Mucosa of rectum (tissue), 2 donors: ENCODE measurements around the gene GCLM.
A peak's percentile ranks its signal among the peaks of the same experiment; 100 is the strongest.

Experiments used
- H3K27ac ChIP-seq, 2 donors: one replicate each; pipeline ENCODE4 v1.7.0; 2013; ENCODE audit warnings: inconsistent platforms in 2 of 2, low read depth in 2 of 2, low read length in 2 of 2
- H3K27me3 ChIP-seq, 2 donors: one replicate each; pipeline ENCODE4 v1.7.0; 2013; ENCODE audit warnings: low read length in 2 of 2; ENCODE audit not compliant: control insufficient read depth in 2 of 2, insufficient read depth in 2 of 2
- H3K36me3 ChIP-seq, 2 donors: one replicate each; pipeline ENCODE4 v1.7.0; 2013; ENCODE audit warnings: low read length in 2 of 2; ENCODE audit not compliant: control insufficient read depth in 2 of 2, insufficient read depth in 2 of 2
- H3K4me1 ChIP-seq, 2 donors: one replicate each; pipeline ENCODE4 v1.7.0; 2013; ENCODE audit warnings: low read length in 2 of 2, mild to moderate bottlenecking in 1 of 2; ENCODE audit not compliant: control insufficient read depth in 2 of 2, insufficient read depth in 2 of 2
- H3K4me3 ChIP-seq, 2 donors: one replicate each; pipeline ENCODE4 v1.7.0; 2013; ENCODE audit warnings: low read length in 2 of 2
- H3K9ac ChIP-seq, 2 donors: one replicate each; pipeline ENCODE4 v1.7.0; 2013; ENCODE audit warnings: low read length in 2 of 2, low read depth in 1 of 2, mild to moderate bottlenecking in 1 of 2
- H3K9me3 ChIP-seq, 2 donors: one replicate each; pipeline ENCODE4 v1.7.0; 2013; ENCODE audit warnings: low read length in 2 of 2; ENCODE audit not compliant: control insufficient read depth in 2 of 2
- donor health status: healthy.
- donor health status: Normal muscosa, but diverticular disease.

GCLM gene

GRCh38 chr1:93899543-93900207 lies 9.6 kb downstream of the GCLM start:
- peaks cover 5 to 10% of the 10 kb centered on the region in 2 donors for H3K36me3 ChIP-seq
- H3K4me1 ChIP-seq: peaks cover 5 to 6% of the 10 kb centered on the region in 2 donors
- no peaks in the 10 kb centered on the region for H3K9me3 ChIP-seq
- H3K27ac ChIP-seq: no peak overlapping the region
- H3K27me3 ChIP-seq: no peaks in the 10 kb centered on the region
- no peak overlapping the region for H3K9ac ChIP-seq
- no peak overlapping the region for H3K4me3 ChIP-seq

DNA sequence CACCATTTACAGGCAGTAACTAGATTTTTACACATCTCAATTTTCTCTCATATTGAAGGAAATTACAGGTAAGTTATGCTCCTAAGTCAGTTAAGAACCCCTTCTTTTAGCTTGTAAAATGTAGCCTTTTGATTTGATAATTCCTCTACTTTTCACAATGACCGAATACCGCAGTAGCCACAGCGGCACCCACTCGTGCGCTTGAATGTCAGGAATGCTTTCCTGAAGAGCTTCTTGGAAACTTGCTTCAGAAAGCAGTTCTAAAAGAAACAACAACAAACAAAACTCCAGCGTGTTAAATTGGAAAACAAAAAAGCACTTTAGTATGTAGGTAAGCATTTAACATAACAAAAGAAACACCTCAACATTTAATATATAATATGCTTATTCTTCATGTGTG lies 20.3 kb downstream of the GCLM start:
- no peaks in the 10 kb centered on the region for H3K27me3 ChIP-seq
- H3K27ac ChIP-seq: no peak overlapping the region
- no peak overlapping the region for H3K9ac ChIP-seq
- H3K36me3 ChIP-seq: peaks cover 3 to 7% of the 10 kb centered on the region in 2 donors
- no peak overlapping the region for H3K4me3 ChIP-seq
- H3K4me1 ChIP-seq: no peaks in the 10 kb centered on the region
- no peaks in the 10 kb centered on the region for H3K9me3 ChIP-seq

- Histone ChIP-seq H3K27ac (no peak overlapping the region), H3K9me3 (no peaks in the 10 kb centered on the region), H3K4me3 (no peak overlapping the region), H3K4me1 (peaks cover 7 to 9% of the 10 kb centered on the region in 2 donors), H3K27me3 (no peaks in the 10 kb centered on the region), H3K9ac (no peak overlapping the region), H3K36me3 (peaks cover 3 to 4% of the 10 kb centered on the region in 2 donors)
Observed at GRCh38 chr1:93882269-93882668, 27.0 kb downstream of the GCLM start.

GRCh38 chr1:93880731-93881130 lies 28.5 kb downstream of the GCLM start:
- Histone ChIP-seq H3K27ac (no peak overlapping the region), H3K4me1 (peaks cover 10 to 11% of the 10 kb centered on the region in 2 donors)

DNA sequence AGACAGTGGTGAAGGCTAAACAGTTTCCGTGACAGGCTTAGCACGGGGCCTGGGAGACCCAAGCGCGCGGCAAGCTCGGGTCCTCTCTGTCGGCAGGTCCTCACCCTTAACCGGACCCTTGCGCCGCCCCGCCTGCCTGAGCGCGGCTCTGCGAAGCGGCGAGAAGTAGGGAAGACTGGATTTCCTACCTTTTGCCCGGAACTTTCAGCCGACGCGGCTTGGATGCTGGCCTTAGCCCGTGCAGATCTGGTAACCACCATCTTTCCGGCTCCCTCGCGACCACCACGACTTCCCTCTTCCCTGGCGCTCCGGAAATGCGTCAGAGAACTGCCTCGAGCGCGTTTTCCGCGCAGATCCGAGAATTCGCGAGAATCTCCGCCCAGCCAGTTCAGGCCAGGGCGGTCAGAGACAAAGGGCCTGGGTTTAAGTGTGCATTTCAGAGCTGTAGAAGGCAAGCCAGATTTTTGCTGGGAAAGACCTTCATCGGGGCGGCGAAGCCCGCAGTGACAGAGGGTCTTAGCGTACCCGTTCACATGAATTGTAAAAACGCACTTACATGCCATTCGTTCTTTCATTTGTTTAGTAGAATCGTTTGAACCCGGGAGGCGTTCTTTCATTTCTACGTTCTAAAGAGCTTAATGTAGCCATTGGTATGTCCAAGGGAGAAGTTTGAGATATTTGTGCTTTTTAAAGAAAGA lies 30.2 kb downstream of the GCLM start, which contains the start of gene DNTTIP2:
DNTTIP2 (minus strand) TSS at position 318 of the 698 bp plus-strand sequence; CDS start at position 260, 58 bp downstream.
- Histone ChIP-seq H3K9me3 (no peaks in the 10 kb centered on the region), H3K9ac (peak within 1 kb of the TSS; percentile 89 to 95), H3K27ac (peak within 1 kb of the TSS; percentile 86 to 89), H3K4me1 (peaks cover 10 to 11% of the 10 kb centered on the region in 2 donors), H3K4me3 (peak within 1 kb of the TSS; percentile 94 to 99), H3K36me3 (peaks cover 23 to 29% of the 10 kb centered on the region in 2 donors), H3K27me3 (no peaks in the 10 kb centered on the region)

More at GRCh38 chr1:93880731-93881130, 28.5 kb downstream of the GCLM start:
- Histone ChIP-seq H3K27me3 (no peaks in the 10 kb centered on the region), H3K9ac (no peak overlapping the region), H3K36me3 (peaks cover 10 to 15% of the 10 kb centered on the region in 2 donors), H3K4me3 (no peak overlapping the region), H3K9me3 (no peaks in the 10 kb centered on the region)

GRCh38 chr1:93878501-93878888 lies 30.7 kb downstream of the GCLM start:
- Histone ChIP-seq H3K4me1 (peaks cover 10 to 11% of the 10 kb centered on the region in 2 donors), H3K9ac (peak overlapping the region; percentile 89 to 95), H3K36me3 (peaks cover 26 to 33% of the 10 kb centered on the region in 2 donors), H3K9me3 (no peaks in the 10 kb centered on the region), H3K4me3 (peak overlapping the region; percentile 94 to 99), H3K27me3 (no peaks in the 10 kb centered on the region), H3K27ac (peak overlapping the region; percentile 86 to 89)

DNA sequence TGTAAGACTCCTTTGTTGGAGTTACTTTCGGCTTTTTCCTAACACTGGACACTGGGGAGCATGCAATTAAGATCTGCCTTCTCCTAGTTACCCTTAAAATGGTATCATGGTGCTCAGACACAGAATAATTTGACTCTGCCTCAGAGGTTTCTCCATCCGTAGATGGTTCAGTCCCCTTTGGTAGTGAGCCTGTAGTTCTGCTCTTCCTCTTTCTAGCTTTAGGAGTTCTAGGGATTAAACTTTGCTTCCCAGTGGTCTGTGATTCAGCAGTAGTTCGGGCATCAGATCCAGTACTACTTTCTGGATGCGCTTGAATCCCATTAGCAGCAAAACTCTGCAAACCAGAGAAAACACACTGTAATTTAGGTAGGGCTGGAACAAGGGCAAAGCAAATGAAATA lies 31.7 kb downstream of the GCLM start:
- H3K27ac ChIP-seq: no peak overlapping the region
- peaks cover 10 to 11% of the 10 kb centered on the region in 2 donors for H3K4me1 ChIP-seq
- H3K4me3 ChIP-seq: peak overlapping the region in 1 of 2 donors; percentile 94
- no peak overlapping the region for H3K9ac ChIP-seq
- H3K27me3 ChIP-seq: no peaks in the 10 kb centered on the region
- no peaks in the 10 kb centered on the region for H3K9me3 ChIP-seq
- peaks cover 32 to 43% of the 10 kb centered on the region in 2 donors for H3K36me3 ChIP-seq

GRCh38 chr1:93876244-93876643 lies 33.0 kb downstream of the GCLM start:
- no peak overlapping the region for H3K4me3 ChIP-seq
- no peaks in the 10 kb centered on the region for H3K9me3 ChIP-seq
- H3K36me3 ChIP-seq: peaks cover 45 to 55% of the 10 kb centered on the region in 2 donors
- peaks cover 10 to 11% of the 10 kb centered on the region in 2 donors for H3K4me1 ChIP-seq
- no peak overlapping the region for H3K27ac ChIP-seq
- no peak overlapping the region for H3K9ac ChIP-seq
- no peaks in the 10 kb centered on the region for H3K27me3 ChIP-seq

DNA sequence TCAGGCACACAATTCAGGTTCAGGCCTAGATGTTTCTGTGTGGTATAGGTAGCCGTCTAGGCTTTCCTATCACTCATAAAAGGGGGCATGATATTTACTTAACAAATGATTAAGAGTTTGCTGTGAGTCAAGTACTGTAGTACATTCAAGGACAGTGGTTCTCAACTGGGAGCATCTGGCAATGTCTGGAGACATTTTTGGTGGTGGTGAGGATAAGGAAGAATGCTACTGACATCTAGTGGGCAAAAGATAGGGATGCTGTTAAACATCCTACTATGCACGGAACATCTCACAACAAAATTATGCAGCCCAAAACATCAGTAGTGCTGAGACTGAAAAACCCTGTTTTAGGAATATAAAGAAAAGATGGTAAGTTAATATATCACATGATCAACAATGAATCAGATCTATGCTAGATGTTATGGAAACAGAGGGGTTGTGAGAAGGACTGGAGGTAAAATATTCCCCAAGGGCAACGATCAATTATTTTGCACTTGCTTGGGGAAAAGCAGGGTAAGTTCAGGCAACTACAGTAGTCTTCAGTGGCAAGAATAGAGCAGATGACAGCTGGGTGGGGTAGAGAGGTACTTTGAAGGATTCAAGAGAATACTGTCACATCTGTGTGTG lies 35.1 kb downstream of the GCLM start:
- H3K36me3 ChIP-seq: peaks cover 64 to 71% of the 10 kb centered on the region in 2 donors
- no peaks in the 10 kb centered on the region for H3K27me3 ChIP-seq
- no peak overlapping the region for H3K27ac ChIP-seq
- no peak overlapping the region for H3K4me3 ChIP-seq
- peaks cover 10 to 11% of the 10 kb centered on the region in 2 donors for H3K4me1 ChIP-seq
- H3K9ac ChIP-seq: no peak overlapping the region
- no peaks in the 10 kb centered on the region for H3K9me3 ChIP-seq

GRCh38 chr1:93871366-93871765 lies 37.9 kb downstream of the GCLM start:
- Histone ChIP-seq H3K4me1 (peaks cover 0 to 3% of the 10 kb centered on the region in 2 donors), H3K27ac (no peak overlapping the region), H3K9ac (no peak overlapping the region), H3K27me3 (no peaks in the 10 kb centered on the region), H3K4me3 (no peak overlapping the region), H3K36me3 (peaks cover 57 to 63% of the 10 kb centered on the region in 2 donors), H3K9me3 (no peaks in the 10 kb centered on the region)
